ENCODE data around the gene PTPRN.

PTPRN gene

GRCh38 chr2:219277703-219278654 is 31.2 kb downstream of the PTPRN start:
- peak; percentile 91 for TF ChIP-seq CTCF (conservative IDR thresholded peaks at IDR 0.05; ENCODE audit: low read length)
- no peak overlapping the region for H3K4me3 ChIP-seq (ENCODE audit: low read length)
- peak; percentile 84 for DNase-seq (ENCODE audit: low read depth)

- H3K4me3 ChIP-seq (ENCODE audit: low read length), result peak overlapping the region; percentile 16; the same call in 1 of the 2 replicates
- peak; percentile 87 for DNase-seq (ENCODE audit: low read depth)
- peak; percentile 17 for TF ChIP-seq CTCF (conservative IDR thresholded peaks at IDR 0.05; ENCODE audit: low read length)
Observed at GRCh38 chr2:219274361-219274921, 34.8 kb downstream of the PTPRN start.

GRCh38 chr2:219273937-219274336 is 35.3 kb downstream of the PTPRN start:
- TF ChIP-seq CTCF (conservative IDR thresholded peaks at IDR 0.05; ENCODE audit: low read length), result no peak
- H3K4me3 ChIP-seq (ENCODE audit: low read length), result no peak overlapping the region
- no peak for DNase-seq (ENCODE audit: low read depth)

- no peak overlapping the region for H3K4me3 ChIP-seq (ENCODE audit: low read length)
- no peak for TF ChIP-seq CTCF (conservative IDR thresholded peaks at IDR 0.05; ENCODE audit: low read length)
- no peak for DNase-seq (ENCODE audit: low read depth)
Observed at GRCh38 chr2:219272995-219273394, 36.2 kb downstream of the PTPRN start.

GRCh38 chr2:219272356-219272755 is 36.8 kb downstream of the PTPRN start:
- no peak for DNase-seq (ENCODE audit: low read depth)
- TF ChIP-seq CTCF (conservative IDR thresholded peaks at IDR 0.05; ENCODE audit: low read length), result no peak
- H3K4me3 ChIP-seq (ENCODE audit: low read length), result no peak overlapping the region

GRCh38 chr2:219271021-219271420 is 38.2 kb downstream of the PTPRN start:
- no peak for DNase-seq (ENCODE audit: low read depth)
- no peak overlapping the region for H3K4me3 ChIP-seq (ENCODE audit: low read length)
- TF ChIP-seq CTCF (conservative IDR thresholded peaks at IDR 0.05; ENCODE audit: low read length), result no peak

- no peak for TF ChIP-seq CTCF (conservative IDR thresholded peaks at IDR 0.05; ENCODE audit: low read length)
- no peak for DNase-seq (ENCODE audit: low read depth)
Observed at GRCh38 chr2:219270055-219270372, 39.2 kb downstream of the PTPRN start.

More at GRCh38 chr2:219270055-219270372, 39.2 kb downstream of the PTPRN start:
- no peak overlapping the region for H3K4me3 ChIP-seq (ENCODE audit: low read length)

Data from AG10803 (cell line).